Activated CD8-positive, alpha-beta T cell treated with anti-CD3 and anti-CD28 coated beads, Interleukin-2, amount 10 ng/mL, durations not matched to agents 7 days and 5 days (primary cell): Measurements from ENCODE around the gene GFM1. TPM values are rescaled to one million over a fixed set of nuclear protein-coding genes. Genes with fewer than 3 reads are reported as not detected.

Experiments used
- ATAC-seq: fragments of 150-1000 bp; cut with Tn5 transposase; one replicate; pipeline ENCODE4 v1.10.0; 2021; ENCODE audit warnings: moderate library complexity
- CTCF ChIA-PET: fragments of 350-600 bp; sonication (Branson Sonifier 250); formaldehyde crosslinking; loops from one replicate; lab custom pipeline; 2021; ENCODE audit warnings: antibody characterized with exemption; lab: Charles Lee
- POLR2A ChIA-PET: fragments of 350-600 bp; sonication (Branson Sonifier 250); formaldehyde crosslinking; loops from one replicate; lab custom pipeline; 2021; ENCODE audit warnings: antibody characterized with exemption; lab: Charles Lee
- DNase-seq: peaks from one replicate; pipeline ENCODE4 v3.0.0-alpha.2; 2020
- H3K27ac Mint-ChIP-seq: one replicate; pipeline ENCODE4 v1.8.0; 2021; ENCODE audit warnings: mild to moderate bottlenecking, mixed read lengths
- H3K27me3 Mint-ChIP-seq: one replicate; pipeline ENCODE4 v1.8.0; 2021; ENCODE audit warnings: low read depth, mixed read lengths
- H3K36me3 Mint-ChIP-seq: one replicate; pipeline ENCODE4 v1.8.0; 2021; ENCODE audit warnings: low read depth, mixed read lengths
- H3K4me1 Mint-ChIP-seq: one replicate; pipeline ENCODE4 v1.8.0; 2021; ENCODE audit warnings: low read depth, mixed read lengths
- H3K4me3 Mint-ChIP-seq: one replicate; pipeline ENCODE4 v1.8.0; 2021; ENCODE audit warnings: mild to moderate bottlenecking, mixed read lengths
- H3K9me3 Mint-ChIP-seq: one replicate; pipeline ENCODE4 v1.8.0; 2022; ENCODE audit warnings: mixed read lengths; ENCODE audit not compliant: insufficient read depth
- total RNA-seq, 2 experiments: library from RNA; stranded (reverse); gene quantifications; one replicate each; pipeline ENCODE4 v1.2.3, GENCODE V29; 2021

GFM1 gene
- total RNA-seq, 2 experiments from 2014 or later, result 40.4 to 45.0 TPM

DNA sequence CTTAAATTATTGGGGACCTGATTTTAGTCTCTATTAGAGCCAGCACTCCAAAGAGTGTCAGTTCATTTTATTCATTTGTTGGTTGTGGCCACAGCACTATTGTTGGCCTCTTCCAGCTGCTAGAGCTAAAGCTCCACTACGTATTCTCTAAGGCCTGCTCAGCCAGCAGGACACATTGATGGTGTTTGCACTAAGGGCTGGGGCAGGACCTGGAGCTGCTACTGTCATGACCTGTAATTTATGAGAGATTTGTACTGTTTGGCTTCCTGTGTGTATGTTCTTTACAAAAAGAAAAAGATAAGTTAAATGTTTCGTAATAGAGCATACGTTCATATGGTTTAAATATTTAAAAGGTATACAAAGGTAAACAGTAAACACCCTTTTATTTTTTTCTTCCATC lies 8.1 kb downstream of the GFM1 start:
- Mint-ChIP-seq H3K9me3 (no peaks in the 10 kb centered on the region), H3K27me3 (no peaks in the 10 kb centered on the region), H3K4me1 (peaks cover 7% of the 10 kb centered on the region), H3K36me3 (peaks cover 48% of the 10 kb centered on the region), H3K4me3 (no peak overlapping the region), H3K27ac (no peak overlapping the region)
- CTCF ChIA-PET, result interaction anchor here (0.6 to 4.0 kb wide), 3 partner anchors 8 to 143 kb away, joined by 3 to 14 read pairs (median 4); partner anchors contain the start of gene GFM1
- POLR2A ChIA-PET, result interaction anchor here (0.7 kb wide), 1 partner anchor 60 kb away, joined by 3 read pairs; no protein-coding TSS in a partner anchor
- no peak for ATAC-seq
- DNase-seq, result no peak

DNA sequence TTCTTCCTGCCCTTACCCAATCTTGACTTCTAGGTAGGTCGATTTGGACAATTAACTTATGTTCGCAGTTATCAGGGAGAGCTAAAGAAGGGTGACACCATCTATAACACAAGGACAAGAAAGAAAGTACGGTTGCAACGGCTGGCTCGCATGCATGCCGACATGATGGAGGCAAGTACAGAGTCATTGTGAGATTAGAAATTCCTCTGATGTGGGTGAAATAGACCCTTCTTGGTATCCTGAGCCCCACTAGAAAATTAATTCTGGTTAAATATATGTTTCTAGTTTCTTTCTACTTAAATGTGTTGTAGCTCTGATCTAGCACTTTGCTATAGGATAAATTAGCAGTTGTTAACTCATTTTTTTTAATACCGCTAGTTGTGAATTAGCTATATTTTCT lies 14.6 kb downstream of the GFM1 start:
- H3K4me3 Mint-ChIP-seq, result no peak overlapping the region
- ATAC-seq (no peak), DNase-seq (no peak)
- H3K9me3 Mint-ChIP-seq, result no peaks in the 10 kb centered on the region
- H3K36me3 Mint-ChIP-seq, result peaks cover 29% of the 10 kb centered on the region
- no peaks in the 10 kb centered on the region for H3K27me3 Mint-ChIP-seq
- POLR2A ChIA-PET, result interaction anchor here (1.3 to 1.9 kb wide), 2 partner anchors 9 to 14 kb away, joined by 4 to 9 read pairs; partner anchors contain the start of gene GFM1
- CTCF ChIA-PET, result interaction anchor here (0.8 to 7.4 kb wide), 22 partner anchors 8 to 187 kb away, joined by 3 to 105 read pairs (median 6); partner anchors contain the start of genes GFM1, LXN and MFSD1
- H3K4me1 Mint-ChIP-seq, result peaks cover 11% of the 10 kb centered on the region
- H3K27ac Mint-ChIP-seq, result no peak overlapping the region

DNA sequence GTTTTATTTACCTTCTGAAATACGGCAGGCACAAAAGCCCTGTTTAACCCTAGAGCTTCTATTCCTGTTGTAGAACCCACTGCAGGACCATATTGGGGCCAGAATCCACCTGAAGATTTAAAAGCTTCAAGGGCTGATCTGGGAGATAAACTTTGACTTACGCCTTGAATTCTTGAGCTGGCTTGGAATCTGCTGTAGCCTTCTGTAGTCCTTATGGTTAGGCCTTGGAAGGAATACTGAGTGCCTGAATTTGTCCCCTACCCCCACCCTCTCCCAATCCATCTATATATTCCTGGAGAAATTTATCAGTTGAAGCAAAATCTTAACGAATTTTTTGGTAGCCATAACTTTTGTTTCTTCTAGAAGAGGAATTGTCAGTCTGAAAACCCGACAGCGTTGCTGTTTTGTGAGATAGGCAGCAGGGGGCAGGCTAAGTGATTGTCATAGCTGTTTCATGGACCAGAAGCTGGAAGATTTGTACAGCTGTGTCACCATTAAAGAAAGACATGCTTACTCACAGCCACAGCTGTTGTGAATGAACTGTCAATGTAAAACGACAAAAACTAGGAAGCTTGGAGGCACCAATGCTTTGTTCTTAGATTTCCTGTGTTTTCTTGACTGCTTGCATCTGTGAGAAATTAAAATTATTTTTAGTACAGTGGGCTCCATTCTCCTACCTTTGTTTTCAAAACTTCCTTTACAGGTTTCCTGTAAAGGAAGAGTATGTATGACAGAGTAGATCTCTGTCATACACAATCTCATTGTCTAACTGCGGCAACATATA lies 15.3 kb downstream of the GFM1 start:
- POLR2A ChIA-PET, result interaction anchor here (1.3 to 1.9 kb wide), 3 partner anchors 8 to 15 kb away, joined by 4 to 9 read pairs (median 5); partner anchors contain the start of genes GFM1 and LXN
- no peak overlapping the region for H3K27ac Mint-ChIP-seq

DNA sequence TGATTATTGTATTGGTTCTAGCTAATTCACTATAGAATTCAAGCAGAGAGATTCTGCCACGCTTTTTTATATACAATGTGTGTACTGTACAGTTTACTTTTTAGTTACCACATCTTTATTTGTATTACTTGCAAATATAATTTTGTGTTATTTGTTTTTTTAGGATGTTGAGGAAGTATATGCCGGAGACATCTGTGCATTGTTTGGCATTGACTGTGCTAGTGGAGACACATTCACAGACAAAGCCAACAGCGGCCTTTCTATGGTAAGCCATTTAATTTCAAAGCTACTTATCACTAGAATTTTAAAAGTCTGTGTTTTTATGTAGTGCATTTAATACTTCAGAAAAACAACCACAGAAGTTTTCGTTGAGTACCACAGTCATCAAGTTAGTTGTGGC lies 16.4 kb downstream of the GFM1 start:
- ChIA-PET POLR2A (interaction anchor here (1.7 kb wide), 1 partner anchor 12 kb away, joined by 5 read pairs; the partner anchor contains the start of gene LXN), CTCF (interaction anchor here (0.7 to 7.4 kb wide), 9 partner anchors 10 to 134 kb away, joined by 3 to 105 read pairs (median 26); partner anchors contain the start of genes GFM1 and LXN)
- Mint-ChIP-seq H3K27me3 (no peaks in the 10 kb centered on the region), H3K9me3 (no peaks in the 10 kb centered on the region), H3K36me3 (peaks cover 41% of the 10 kb centered on the region), H3K27ac (no peak overlapping the region), H3K4me3 (no peak overlapping the region), H3K4me1 (peaks cover 11% of the 10 kb centered on the region)
- ATAC-seq (no peak), DNase-seq (no peak)

More for the DNA sequence above, 15.3 kb downstream of the GFM1 start:
- no peaks in the 10 kb centered on the region for H3K9me3 Mint-ChIP-seq
- CTCF ChIA-PET, result interaction anchor here (0.6 to 7.4 kb wide), 30 partner anchors 9 to 186 kb away, joined by 3 to 105 read pairs (median 5); partner anchors contain the start of genes GFM1, LXN and MFSD1
- H3K4me3 Mint-ChIP-seq, result no peak overlapping the region
- peaks cover 11% of the 10 kb centered on the region for H3K4me1 Mint-ChIP-seq
- DNase-seq (peak; percentile 73), ATAC-seq (peak; percentile 67)
- H3K36me3 Mint-ChIP-seq, result peaks cover 34% of the 10 kb centered on the region
- H3K27me3 Mint-ChIP-seq, result no peaks in the 10 kb centered on the region

DNA sequence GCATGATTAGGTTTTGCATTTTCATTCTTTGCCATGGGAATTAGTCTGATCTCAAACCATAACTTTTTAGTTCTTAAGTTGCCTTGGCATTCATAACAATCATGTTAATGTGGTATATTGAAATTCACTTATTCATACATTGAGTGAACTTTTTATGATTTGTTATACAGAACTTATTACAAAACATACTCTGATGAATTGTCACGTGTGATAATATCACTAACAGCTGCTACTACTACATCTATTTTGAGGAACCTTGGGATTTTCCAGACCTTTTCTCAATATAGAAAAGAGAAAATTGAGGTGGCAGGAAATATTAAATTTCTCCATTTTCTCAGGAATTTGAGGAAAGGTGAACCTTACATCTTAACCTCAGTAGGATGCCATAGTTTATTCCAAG lies 18.9 kb downstream of the GFM1 start:
- Mint-ChIP-seq H3K9me3 (no peaks in the 10 kb centered on the region), H3K4me3 (no peak overlapping the region), H3K27me3 (no peaks in the 10 kb centered on the region), H3K27ac (no peak overlapping the region), H3K4me1 (peaks cover 11% of the 10 kb centered on the region), H3K36me3 (peaks cover 37% of the 10 kb centered on the region)
- DNase-seq (no peak), ATAC-seq (no peak)
- ChIA-PET POLR2A (no interaction called here), CTCF (interaction anchor here (1.4 to 7.4 kb wide), 3 partner anchors 7 to 64 kb away, joined by 4 to 105 read pairs (median 61); partner anchors contain the start of genes GFM1 and LXN)

DNA sequence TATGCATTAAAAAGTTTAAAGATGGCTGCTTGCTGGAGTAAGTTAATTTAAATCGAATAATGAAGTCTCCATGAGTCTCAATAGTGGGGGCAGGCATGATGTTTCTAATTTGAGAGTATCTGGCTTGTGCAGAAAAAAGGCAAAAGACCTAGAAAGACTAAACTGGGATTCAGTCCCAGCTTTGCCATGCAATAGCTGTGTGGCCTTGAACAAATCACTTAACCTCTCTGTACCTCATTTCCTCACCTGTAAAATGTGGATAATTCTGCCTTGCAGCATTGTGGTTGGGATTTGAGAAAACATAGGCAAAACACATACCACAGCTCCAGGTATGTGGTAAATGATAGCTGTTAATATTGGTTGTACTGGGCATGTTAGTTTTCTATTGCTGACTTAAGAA lies 19.5 kb downstream of the GFM1 start:
- CTCF ChIA-PET, result interaction anchor here (0.8 to 7.4 kb wide), 5 partner anchors 6 to 65 kb away, joined by 3 to 105 read pairs (median 5); partner anchors contain the start of genes GFM1 and LXN
- Mint-ChIP-seq H3K9me3 (no peaks in the 10 kb centered on the region), H3K36me3 (peaks cover 43% of the 10 kb centered on the region), H3K27me3 (no peaks in the 10 kb centered on the region), H3K4me3 (no peak overlapping the region), H3K27ac (no peak overlapping the region), H3K4me1 (peaks cover 8% of the 10 kb centered on the region)
- DNase-seq, result no peak
- ATAC-seq, result no peak
- POLR2A ChIA-PET, result no interaction called here

DNA sequence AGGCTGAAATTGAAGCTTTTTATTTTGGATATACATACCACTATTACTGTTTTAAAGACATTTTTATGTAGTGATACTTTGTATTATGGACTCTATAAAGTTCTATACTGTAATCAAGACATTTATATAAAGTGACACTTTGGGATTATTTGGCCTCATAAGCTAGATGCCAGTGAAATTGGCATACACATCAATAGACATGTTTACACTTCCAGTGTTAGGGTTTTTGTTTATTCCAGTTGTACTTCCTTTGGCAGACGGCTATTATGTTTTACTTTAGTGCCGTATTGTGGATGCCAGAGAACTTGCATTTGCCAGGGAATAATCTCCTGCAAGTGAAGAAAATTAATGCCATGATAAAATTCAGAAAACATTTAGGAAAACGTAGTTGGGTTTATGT lies 22.1 kb downstream of the GFM1 start:
- Mint-ChIP-seq H3K27me3 (no peaks in the 10 kb centered on the region), H3K4me3 (no peak overlapping the region), H3K36me3 (peaks cover 50% of the 10 kb centered on the region), H3K4me1 (peaks cover 14% of the 10 kb centered on the region), H3K27ac (no peak overlapping the region), H3K9me3 (no peaks in the 10 kb centered on the region)
- DNase-seq, result no peak
- POLR2A ChIA-PET, result no interaction called here
- CTCF ChIA-PET, result interaction anchor here (2.0 kb wide), 1 partner anchor 22 kb away, joined by 4 read pairs; the partner anchor contains the start of gene GFM1
- no peak for ATAC-seq

DNA sequence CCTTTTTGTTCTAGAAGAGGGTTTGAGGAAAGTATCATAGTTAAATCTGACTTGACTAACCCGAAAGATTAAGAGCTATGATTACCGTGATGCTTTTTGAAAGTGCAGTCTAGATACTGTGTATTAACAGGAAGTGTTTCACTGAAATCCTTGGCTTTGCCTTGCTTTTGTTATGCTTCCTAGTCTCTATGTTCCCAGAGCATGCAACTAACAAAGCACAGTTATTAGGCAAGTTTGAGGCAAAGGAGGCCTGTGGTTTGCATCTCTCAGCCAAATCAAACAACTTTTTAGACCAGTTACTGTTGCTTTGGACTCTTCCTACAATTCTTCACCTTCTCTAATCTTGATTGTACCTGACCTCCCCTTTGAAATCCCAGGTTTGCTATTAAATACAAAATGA lies 24.2 kb downstream of the GFM1 start:
- POLR2A ChIA-PET, result no interaction called here
- no peak for ATAC-seq
- no peak overlapping the region for H3K27ac Mint-ChIP-seq

DNA sequence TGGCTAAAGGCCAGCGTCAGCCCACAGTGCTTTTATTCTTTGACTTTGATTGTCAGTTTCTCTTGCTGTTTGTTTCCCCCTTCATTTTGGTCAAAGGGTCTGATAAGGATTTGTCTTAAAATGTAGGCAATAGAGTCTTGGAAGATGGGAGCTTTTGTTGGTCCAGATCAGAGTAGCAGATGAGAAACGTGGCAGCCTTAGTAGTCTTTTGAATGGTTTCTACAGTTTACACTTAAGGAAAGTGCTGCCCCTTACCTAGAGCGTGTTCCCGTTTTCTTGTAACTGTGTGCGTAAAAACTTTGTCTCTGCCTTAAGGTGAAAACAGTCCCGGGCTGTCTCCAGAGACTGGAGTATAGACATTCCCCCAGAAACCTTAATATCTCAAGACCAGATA lies 27.5 kb downstream of the GFM1 start:
- Mint-ChIP-seq H3K27ac (peak overlapping the region; percentile 93), H3K9me3 (no peaks in the 10 kb centered on the region), H3K27me3 (no peaks in the 10 kb centered on the region), H3K36me3 (peaks cover 32% of the 10 kb centered on the region), H3K4me3 (peak overlapping the region; percentile 91), H3K4me1 (peaks cover 29% of the 10 kb centered on the region)
- ATAC-seq, result no peak
- POLR2A ChIA-PET, result interaction anchor here (1.0 to 1.6 kb wide), 3 partner anchors 11 to 130 kb away, joined by 3 to 6 read pairs (median 5); partner anchors contain the start of genes GFM1 and MFSD1
- DNase-seq, result no peak
- CTCF ChIA-PET, result interaction anchor here (0.7 to 6.2 kb wide), 10 partner anchors 8 to 133 kb away, joined by 3 to 61 read pairs (median 4); partner anchors contain the start of gene GFM1

More for the DNA sequence above, 24.2 kb downstream of the GFM1 start:
- Mint-ChIP-seq H3K9me3 (no peaks in the 10 kb centered on the region), H3K27me3 (no peaks in the 10 kb centered on the region), H3K4me3 (no peak overlapping the region), H3K4me1 (peaks cover 29% of the 10 kb centered on the region), H3K36me3 (peaks cover 52% of the 10 kb centered on the region)
- no peak for DNase-seq
- CTCF ChIA-PET, result interaction anchor here (1.5 to 6.2 kb wide), 2 partner anchors 8 to 24 kb away, joined by 5 to 61 read pairs; partner anchors contain the start of gene GFM1

DNA sequence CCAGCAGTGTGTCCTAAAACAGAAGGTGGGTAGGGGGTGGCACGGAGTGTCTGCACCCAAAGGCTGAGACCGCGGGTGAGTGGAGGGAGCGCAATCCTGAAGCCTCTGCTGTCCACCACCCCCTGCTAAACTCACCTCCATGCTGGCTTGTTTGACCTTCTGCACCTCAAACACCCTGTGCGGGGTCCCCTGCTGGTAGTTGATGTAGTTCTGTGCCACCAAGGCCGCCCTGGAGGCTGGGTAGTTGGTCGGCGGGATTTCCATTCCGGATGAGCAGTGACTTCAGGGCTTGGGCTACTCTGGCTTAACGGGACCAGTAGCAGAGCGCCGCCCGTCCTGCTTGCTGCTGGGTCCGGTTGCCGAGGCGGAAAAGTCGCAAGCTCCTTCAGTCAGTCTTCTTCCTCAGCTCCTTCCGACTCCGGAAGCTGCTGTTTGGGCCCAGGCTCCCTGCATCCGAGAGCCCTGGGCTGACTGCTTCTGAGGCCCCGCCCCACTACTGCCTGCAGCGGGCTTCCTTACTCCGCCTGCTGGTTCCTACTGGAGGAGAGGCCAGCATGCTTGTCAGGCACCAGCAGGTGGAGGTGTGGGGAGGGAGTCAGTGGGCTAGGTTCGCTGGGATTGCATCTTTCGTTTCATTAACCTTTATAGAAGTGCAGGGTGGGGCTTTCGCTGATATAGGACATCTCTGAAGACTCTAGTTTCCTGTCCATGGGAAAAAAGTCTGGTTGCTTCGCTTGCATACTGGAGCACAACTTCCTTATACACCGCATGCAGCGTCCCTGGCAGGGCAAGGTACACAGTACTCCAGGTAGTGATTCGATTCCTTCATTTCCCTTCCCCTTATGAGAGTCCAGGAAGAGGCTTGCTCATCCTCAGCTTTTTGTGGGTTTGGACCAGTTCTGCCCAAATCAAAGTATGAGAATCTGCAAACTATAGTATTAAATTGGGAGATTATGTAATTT lies 28.2 kb downstream of the GFM1 start, which contains the start of gene LXN:
LXN (minus strand) TSS at position 434 of the 962 bp plus-strand sequence; CDS start at position 264, 170 bp downstream.
- DNase-seq (peak; percentile 87), ATAC-seq (peak; percentile 100)
- peak within 1 kb of the TSS; percentile 93 for H3K27ac Mint-ChIP-seq
- H3K27me3 Mint-ChIP-seq, result no peaks in the 10 kb centered on the region
- peaks cover 29% of the 10 kb centered on the region for H3K4me1 Mint-ChIP-seq
- peak within 1 kb of the TSS; percentile 91 for H3K4me3 Mint-ChIP-seq
- ChIA-PET CTCF (interaction anchor here (0.7 to 6.2 kb wide), 12 partner anchors 8 to 1333 kb away, joined by 3 to 61 read pairs (median 4); partner anchors contain the start of gene GFM1), POLR2A (interaction anchor here (1.0 to 1.6 kb wide), 3 partner anchors 12 to 129 kb away, joined by 3 to 6 read pairs (median 5); partner anchors contain the start of genes GFM1 and MFSD1)
- H3K36me3 Mint-ChIP-seq, result peaks cover 30% of the 10 kb centered on the region
- no peaks in the 10 kb centered on the region for H3K9me3 Mint-ChIP-seq
